Central memory CD4-positive, alpha-beta T cell (primary cell): ENCODE measurements around the gene PTPN23.

ENCODE experiments used
- DNase-seq: peaks from one replicate; pipeline ENCODE4 v3.0.0; 2022

Gene PTPN23

DNA sequence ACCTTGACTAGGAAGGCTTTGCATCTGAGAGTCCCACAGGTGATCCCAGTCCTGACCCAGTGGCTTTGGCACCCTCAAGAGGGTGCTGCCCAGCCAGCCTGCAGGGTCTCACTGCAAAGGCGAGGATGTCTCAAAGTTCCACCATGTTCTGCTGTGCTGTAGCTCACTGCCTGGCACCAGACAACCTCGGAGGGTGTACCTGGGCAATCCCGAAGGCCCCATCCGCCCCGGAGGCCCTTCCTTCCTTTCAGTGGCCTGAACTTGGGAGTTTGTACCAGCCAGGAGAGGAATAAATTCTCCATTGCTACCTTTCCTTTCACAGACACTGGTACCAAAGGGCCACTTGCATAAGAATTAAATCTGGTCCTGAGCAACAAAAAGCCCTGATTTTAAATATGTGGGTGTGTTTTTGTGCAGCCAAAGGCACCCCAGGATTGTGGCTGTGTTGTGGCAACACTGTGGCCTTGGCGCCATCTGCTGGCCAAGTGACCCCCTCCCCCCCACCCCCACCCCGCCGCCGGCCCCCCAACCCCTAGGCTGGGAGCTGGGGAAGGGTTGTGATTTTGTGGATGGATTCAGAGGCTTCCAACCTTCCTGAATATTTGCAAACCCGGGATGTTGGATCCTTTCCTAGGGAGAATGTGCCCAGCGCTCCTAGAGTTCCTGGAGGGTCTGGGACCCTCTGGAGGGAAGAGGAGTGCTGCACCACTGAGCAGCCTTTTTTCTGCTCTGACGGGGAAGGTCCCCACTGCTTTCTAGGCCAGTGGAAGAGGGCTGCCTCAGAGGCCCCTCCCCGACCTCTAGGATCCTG lies 9.7 kb upstream of the PTPN23 start:
- peak; percentile 6 for DNase-seq

DNA sequence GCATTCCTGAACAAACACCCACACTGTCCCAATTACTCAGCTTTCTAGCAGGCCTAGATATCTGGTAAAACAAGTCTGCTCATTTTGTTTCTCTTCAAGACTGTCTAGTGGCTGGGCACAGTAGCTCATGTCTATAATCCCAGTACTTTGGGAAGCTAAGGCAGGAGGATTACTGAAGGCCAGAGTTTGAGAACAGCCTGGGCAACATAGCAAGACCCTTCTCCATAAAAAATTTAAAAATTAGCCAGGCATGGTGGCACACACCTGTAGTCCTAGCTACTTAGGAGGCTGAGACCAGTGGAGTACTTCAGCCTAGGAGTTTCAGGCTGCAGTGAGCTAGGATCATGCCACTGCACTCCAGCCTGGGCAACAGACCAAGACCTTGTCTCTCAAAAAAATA lies 6.2 kb upstream of the PTPN23 start:
- DNase-seq = no peak

DNA sequence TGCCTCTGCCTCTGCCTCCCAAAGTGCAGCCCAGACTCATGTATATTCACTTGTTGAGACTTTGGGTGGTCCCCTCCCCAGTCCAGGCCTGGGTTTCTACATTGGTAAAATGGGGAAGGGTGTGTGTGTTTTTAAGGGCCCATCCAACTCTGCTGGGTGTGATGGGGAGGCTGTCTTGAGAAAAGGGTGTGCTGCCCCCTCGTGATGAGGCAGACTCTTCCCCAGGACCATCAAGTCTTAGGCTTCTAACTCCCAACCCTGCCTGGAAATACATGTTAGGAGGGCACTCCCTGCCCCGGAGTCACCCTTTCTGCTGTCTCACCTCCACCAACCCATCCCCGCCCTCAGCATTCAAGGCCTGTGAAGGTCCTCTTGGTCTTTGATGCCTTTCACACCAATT lies 4.4 kb upstream of the PTPN23 start:
- DNase-seq = no peak

DNA sequence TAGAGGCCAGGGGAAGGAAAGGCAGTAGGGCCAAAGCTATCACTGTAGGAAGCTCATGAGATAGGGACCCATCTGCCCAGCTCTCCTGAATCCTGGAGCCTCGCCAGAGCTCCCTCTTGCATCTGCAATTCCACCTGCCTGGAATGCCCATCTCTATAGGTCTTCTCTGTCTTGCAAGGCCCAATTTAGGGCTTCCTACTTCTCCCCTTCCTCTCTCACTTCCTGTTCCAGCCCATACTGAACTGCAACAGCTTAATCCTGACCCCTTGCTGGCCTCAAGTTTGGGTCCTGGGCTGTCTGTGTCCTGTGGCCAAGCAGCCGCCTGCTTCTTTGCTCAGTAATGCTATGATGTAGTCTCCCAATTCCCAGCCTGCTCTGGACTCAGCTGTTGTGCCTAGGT lies 3.6 kb upstream of the PTPN23 start:
- no peak for DNase-seq

DNA sequence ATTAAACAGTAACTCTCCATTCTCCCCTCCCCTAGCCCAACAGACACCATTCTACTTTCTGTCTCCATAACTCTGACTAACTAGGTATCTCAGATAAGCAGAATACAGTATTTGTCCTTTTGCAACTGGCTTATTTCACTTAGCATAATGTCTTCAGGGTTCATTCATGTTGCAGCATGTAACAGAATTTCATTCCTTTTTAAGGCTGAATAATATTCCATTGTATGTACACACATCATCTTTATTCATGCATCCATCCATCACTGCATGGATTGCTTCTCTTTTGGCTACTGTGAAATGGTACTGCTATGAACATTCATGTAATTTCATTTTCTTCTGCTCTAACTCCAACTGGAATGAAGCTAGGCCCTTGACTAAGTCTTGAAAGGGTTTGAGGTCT lies 2.0 kb upstream of the PTPN23 start:
- no peak for DNase-seq

DNA sequence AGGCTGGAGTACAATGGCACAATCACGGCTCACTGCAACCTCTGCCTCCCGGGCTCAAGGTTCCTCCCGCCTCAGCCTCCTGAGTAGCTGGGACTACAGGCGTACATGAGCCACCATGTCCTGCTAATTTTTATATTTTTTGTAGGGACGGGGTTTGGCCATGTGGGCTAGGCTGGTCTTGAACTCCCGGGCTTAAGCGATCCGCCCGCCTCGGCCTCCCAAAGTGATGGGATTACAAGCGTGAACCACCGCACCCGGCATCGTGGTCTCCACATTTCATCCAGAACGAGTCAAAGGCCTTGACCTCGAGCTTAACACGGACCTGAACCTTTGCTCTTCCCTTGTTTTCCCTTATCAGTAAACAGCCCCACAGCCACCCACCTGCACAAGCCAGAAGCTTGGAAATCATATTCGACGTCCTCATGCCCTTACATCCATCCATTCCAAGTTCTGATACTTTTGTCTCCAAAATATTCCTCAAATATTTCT lies 1.4 kb upstream of the PTPN23 start:
- DNase-seq = no peak

DNA sequence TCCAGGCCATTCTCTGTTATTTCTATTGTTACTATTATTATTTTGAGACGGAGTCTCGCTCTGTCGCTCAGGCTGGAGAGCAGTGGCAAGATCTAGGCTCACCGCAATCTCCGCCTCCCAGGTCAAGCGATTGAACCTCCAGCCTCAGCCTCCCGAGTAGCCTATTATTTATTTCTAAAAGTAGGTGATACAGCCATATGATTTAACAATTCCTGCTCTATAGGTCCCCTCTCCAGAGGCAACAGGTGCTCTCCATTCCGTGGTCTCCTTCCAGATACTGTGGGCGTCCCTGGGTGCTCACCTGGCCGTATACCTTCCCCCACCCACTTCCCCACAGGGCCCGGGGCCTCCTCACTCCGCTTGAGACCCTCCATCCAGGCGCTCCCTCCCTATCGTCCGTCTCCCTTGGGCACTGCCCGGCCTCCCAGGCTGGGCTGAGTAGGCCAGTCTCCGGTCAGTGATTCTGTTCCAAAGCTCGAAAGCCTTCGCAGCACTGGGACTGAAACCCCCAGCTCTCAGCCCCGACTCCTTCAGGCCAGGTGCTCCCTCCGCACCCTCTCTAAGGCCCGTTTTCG lies 708 bp upstream of the PTPN23 start:
- no peak for DNase-seq

DNA sequence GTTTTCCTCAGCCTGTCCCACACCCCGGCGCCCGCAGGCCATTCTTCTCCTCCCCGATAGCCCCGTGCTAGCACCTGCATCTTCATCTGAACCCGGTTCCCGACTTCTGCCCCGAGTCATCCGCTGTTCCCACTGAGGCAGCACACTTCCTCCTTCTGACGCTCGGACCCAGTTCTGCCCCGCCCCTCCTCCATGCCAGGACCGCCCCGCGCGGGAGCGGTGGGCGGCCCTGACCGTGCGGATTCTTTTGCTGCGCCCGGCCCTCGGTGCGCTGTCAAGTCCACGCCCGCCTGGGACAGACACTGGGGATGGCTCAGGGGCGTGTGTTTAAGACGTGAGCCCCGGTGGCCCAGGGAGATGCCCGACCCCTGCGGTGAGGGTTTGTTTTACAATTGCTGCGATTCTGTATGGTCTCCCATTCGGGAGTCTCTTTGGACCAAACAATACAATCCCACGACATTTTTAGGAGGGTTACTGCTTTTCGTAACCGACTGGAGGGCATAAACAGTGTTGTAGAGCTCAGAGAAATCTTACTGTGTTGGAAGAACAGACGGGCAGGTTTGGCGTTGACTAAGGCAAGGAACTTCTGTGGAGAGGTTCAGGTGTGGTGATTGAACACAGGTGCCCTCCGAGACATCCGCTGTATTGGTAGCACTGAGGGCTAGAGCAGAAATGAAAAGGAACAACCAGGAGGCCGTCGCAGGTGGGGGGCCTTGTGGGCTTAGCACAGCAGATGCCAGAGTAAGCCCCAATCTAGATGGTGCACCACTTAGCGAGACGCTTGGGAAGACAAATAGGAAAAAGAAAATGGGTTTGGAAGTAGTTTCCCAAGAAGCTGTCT lies 716 bp downstream of the PTPN23 start:
- DNase-seq = no peak

DNA sequence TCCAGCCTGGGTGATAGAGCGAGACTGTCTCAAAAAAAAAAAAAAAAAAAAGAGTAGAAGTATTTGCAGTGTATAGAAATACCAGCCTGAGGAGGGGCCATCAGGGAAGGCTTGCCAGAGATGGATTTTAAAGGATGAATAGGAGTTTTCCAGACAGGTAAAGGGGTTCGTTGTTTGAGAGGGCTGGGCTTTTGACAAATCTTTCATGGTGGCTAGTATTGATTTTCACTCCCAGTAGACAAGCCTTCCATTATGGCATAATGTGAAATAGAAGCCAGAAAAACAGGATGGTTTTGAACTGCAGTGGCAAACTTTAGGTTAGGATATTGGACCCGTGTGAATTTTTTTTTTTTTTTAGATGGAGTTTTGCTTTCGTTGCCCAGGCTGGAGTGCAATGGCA lies 3.6 kb downstream of the PTPN23 start:
- DNase-seq = no peak

DNA sequence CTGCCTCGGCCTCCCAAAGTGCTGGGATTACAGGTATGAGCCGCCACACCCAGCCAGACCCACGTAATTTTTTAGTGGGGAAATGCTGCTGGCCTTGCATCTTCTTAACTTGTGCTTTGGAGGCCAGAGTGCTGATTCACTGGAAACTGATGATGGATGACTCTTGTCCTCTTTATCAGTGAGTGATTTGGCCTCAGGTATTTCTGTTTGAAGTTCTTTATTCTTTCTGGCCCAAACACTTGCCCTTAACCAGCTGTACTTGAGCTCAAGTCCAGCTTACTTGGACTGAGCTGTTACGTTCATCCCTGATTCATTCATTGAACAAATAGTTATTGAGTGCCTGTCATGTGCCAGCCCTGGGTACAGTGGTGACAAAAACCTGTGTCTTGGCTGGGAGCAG lies 4.2 kb downstream of the PTPN23 start:
- no peak for DNase-seq

DNA sequence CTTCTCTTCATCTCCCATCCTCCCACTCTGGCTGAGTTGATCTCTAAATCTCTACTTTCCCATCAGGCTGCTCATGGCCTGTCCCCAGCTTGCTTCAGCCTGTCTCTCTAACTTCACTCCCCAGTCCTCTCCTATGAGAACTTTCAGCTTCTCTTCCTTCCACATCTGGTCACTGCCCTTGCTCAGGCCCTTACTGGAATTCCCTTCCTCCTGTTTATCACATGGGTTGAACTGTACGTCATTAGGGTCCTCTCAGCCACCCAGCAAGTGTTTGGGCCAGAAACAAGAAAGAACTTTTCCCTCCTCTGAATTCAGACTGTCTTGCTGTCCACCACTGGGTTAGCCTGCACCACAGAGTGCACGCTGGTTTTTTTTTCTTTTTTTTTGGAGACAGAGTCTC lies 5.0 kb downstream of the PTPN23 start:
- no peak for DNase-seq

DNA sequence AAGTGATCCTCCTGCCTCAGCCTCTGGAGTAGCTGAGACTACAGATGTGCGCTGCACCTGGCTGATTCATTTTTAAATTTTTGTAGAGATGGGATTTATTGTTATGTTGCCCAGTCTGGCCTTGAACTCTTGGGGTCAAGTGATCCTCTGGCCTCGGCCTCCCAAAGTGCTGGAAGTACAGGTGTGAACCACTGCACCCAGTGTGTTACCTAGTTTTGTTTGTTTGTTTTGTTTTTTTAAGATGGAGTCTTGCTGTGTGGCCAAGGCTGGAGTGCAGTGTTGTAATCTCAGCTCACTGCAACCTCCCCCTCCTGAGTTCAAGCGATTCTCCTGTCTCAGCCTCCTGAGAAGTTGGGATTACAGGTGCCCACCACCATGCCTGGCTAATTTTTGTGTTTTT lies 12.1 kb downstream of the PTPN23 start:
- DNase-seq = no peak

DNA sequence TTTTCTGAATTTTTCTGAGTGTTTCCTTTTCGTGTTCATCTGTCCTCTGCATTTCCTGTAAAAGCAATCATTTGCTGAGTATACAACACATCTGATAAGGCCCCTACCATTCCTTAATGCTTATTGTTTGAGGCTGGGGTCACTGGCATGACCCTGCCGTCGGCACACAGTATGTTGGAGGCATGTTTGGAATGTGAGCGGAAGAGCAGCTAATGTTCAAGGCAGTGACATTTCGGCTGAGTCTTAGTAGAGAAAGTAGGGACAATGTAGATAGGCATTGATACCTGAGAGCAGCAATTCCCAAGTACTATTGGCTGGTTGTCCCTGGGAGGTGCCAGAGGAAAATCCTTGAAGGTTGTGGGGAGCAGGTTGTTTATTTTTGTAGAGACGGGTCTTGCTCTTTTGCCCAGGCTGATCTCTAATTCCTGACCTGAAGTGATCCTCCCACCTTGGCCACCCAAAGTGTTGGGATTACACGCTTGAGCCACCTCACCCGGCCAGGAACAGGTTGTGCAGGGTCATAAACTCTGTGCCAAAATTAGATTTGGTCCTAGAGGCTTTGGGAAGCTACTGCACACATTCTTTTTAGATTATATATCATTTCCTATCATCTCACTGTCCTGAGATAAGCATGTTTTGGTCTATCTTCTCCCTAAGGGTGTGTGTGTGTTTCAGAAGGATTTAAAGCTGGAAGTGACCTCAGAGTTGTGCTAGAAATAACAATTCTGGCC lies 13.5 kb downstream of the PTPN23 start:
- no peak for DNase-seq

DNA sequence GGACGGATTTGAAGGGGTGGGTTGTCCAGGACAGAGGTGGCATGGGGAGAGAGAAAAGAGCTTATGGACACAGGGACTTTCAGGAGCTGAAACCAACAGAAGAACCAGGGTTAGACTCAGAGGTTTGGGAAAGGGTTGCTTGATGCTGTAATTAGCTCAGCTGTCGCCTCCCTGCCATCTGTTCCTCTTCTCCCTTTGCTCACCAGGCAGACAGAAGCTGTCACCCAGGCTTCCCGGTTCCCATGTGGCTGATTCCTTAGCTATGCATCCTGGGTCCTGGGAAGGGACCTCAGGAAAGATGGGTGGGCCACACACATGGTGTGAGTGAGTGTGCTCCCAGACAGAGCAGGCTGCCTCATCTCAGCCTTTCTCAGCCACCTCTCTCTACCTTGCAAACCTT lies 14.1 kb downstream of the PTPN23 start:
- DNase-seq = no peak

DNA sequence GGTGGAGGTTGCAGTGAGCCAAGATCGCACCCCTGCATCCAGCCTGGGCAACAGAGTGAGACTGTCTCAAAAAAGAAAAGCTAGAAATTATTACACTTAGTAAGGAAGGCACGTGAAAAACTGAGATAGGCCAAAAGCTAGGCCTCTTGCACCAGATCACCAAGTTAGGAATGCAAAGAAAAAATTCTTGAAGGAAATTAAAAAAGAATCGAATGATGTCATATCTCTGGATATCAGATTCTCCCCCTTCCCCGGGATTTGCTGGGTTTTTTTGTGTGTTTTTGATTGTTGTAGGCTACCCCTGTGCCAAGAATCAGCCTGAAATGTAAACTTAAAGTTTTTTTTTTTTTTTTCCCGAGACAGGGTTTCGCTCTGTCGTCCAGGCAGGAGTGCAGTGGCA lies 17.4 kb downstream of the PTPN23 start:
- no peak for DNase-seq

DNA sequence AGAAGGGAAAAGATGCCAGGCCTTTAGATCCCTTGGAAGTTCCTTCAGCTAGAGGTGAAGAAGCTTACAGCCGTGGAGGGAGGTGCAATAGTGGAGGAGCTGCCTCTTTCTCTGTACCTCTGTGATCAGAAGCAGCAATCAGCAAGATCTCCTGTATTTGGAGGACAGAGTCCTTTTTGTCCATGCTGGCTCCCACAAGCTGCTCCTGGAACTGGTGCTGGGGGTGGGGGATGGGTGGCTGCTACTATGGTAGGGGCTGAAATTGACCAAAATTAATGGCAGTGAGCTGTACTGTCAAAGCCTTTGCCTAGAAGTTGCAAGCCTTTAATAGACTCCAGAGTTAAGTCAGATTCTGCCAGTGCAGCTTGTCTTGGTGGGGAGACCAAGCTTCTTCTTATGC lies 18.2 kb downstream of the PTPN23 start:
- no peak for DNase-seq

DNA sequence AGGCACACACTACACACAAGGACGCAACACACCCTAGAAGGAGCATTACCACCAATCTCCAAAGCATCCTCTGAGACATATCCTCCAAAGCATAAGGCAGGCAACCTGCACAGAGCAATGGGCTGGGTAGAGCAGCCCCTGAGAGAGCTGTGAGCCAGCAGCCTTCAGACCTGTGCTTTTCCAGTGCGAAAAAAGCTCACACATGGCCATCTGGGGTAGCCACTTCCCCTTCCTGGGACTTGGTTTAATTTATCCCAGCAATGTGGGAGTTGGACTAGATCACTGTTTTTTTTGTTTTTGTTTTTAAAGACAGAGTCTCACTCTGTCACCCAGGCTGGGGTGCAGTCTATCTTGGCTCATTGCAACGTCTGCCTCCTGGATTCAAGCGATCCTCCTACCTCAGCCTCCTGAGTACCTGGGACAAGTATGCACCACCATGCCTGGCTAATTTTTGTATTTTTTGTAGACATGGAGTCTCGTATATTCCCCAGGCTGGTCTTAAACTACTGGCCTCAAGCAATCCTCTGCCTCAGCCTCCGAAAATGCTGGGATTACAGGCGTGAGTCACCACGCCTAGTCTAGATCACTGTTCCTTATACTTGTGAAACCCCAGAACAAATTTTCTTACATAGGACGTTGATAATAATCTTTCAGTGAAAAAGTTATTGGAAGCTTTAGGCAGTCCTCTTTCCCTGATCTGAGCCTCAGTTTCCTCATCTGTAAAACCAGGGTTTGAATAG lies 18.9 kb downstream of the PTPN23 start:
- DNase-seq = no peak

DNA sequence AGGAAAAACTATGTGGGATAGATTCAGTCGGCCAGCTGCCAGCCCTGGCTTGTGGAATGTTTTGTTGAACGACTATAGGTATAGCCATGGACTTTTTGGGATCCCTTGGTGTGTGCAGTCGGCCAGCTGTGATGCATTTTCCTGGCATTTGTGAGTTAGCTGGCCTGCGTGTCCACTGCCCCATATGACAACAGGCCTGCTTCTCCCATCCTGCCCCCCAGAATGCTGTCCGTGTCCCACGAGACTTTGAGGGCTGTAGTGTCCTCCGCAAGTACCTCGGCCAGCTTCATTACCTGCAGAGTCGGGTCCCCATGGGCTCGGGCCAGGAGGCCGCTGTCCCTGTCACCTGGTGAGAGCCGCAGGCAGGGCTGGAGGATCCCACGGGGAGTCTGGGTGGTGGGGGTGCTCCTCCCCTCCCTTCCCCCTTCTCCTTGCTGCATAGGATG lies 23.6 kb downstream of the PTPN23 start:
- no peak for DNase-seq

DNA sequence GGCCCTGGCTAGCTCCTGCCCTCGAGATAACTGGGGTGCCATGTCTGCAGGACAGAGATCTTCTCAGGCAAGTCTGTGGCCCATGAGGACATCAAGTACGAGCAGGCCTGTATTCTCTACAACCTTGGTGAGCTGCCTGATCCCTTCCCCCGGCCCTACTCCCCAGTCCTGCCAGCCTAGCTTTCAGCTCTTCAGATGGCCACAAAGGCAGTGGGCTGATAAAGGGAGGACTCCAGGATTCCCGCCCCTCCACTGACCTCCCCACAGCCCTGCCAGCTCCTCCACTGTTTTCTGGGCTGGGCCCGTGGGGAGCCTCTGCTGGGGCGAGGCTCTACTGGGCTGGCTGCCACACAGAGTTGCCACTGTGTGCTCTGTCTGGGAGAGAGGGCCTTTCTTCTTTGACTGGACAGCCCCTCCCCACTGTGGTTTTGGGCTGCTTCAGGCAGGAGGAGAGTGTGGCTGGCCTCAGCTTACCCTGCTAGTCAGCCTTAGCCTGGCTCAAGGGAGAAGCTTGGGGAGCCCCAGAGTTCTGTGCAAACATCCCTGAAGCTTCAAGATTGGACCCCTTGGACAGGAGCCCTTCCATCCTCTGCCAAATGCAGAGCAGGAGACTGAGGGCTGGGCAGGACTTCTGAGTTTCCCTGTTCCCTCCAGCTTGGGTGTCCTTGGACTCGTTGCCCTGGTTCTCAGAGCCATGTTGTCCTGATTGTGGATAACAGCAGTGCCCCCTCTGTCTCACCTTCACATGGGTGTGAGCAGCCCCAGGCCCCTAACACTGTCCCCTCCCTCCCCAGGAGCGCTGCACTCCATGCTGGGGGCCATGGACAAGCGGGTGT lies 24.4 kb downstream of the PTPN23 start:
- DNase-seq = no peak

DNA sequence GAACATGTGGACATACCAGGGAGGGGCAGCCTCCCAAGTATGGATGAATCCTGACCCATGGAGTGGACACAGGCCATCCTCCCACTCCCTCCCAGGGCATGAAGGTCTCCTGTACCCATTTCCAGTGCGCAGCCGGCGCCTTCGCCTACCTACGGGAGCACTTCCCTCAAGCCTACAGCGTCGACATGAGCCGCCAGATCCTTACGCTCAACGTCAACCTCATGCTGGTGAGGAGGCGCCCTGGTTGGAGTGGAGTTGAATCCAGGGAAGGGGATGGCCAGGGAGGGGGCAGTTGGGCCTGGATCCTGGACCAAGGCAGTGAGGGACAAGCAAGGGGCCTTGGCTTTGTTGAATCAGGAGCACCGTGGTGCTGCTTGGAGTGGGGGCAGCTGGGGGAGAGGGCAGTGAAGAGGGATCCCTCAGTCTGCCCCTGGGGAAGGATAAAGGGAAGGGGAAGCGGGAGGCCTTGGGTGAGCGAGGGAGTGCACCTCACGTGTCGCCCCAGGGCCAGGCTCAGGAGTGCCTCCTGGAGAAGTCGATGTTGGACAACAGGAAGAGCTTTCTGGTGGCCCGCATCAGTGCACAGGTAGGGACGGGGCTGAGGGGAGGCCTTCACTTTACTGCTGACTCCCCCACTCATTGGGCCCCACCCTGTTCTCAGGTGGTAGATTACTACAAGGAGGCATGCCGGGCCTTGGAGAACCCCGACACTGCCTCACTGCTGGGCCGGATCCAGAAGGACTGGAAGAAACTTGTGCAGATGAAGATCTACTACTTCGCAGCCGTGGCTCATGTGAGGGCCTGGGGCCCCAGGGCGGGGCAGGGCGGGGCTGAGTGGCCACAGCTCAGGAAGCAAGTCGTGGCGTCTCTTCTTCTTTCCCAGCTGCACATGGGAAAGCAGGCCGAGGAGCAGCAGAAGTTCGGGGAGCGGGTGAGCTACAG lies 25.3 kb downstream of the PTPN23 start:
- no peak for DNase-seq
